ENCODE measurements around the gene MYOM3. TPM values are rescaled to one million over a fixed set of nuclear protein-coding genes. Genes with fewer than 3 reads are reported as not detected.

Gene MYOM3
- total and polyA plus RNA-seq, 4 donors: 0.59 to 1.9 (median 0.95) TPM

GRCh38 chr1:24113641-24114033, 1.7 kb upstream of the MYOM3 start:
- ATAC-seq (ENCODE audit: low FRiP score) (no peak), DNase-seq (peak in 1 of 2 donors; percentile 23)
- no peak overlapping the region for H3K4me3 ChIP-seq (ENCODE audit: low read length in 2 of 2)
- 86 to 91% methylated on average over 6 of the region's 6 CpGs for WGBS, 2 donors
- no peaks in the 10 kb centered on the region for H3K27me3 ChIP-seq (ENCODE audit: control insufficient read depth in 1 of 2, insufficient read depth in 2 of 2, low read length in 1 of 2)
- no peaks in the 10 kb centered on the region for H3K4me1 ChIP-seq (ENCODE audit: control insufficient read depth in 1 of 2, insufficient read depth in 2 of 2, low read length in 2 of 2)
- H3K9me3 ChIP-seq (ENCODE audit: control insufficient read depth, low read length): no peaks in the 10 kb centered on the region
- intact Hi-C loops (cut with DNase I): loop anchor here in 1 of 2 donors (2.0 kb wide), 1 partner anchor 43 kb away; no protein-coding TSS in a partner anchor
- H3K27ac ChIP-seq (ENCODE audit: low read depth in 1 of 2, low read length in 2 of 2): no peak overlapping the region
- no peaks in the 10 kb centered on the region for H3K36me3 ChIP-seq (ENCODE audit: control insufficient read depth in 1 of 2, insufficient read depth in 2 of 2, low read length in 1 of 2)

GRCh38 chr1:24111262-24111995, 506 bp downstream of the MYOM3 start:
- Histone ChIP-seq H3K27me3 (ENCODE audit: control insufficient read depth in 1 of 2, insufficient read depth in 2 of 2, low read length in 1 of 2) (no peaks in the 10 kb centered on the region), H3K36me3 (ENCODE audit: control insufficient read depth in 1 of 2, insufficient read depth in 2 of 2, low read length in 1 of 2) (no peaks in the 10 kb centered on the region), H3K9me3 (ENCODE audit: control insufficient read depth, low read length) (no peaks in the 10 kb centered on the region), H3K4me1 (ENCODE audit: control insufficient read depth in 1 of 2, insufficient read depth in 2 of 2, low read length in 2 of 2) (no peaks in the 10 kb centered on the region), H3K27ac (ENCODE audit: low read depth in 1 of 2, low read length in 2 of 2) (peak overlapping the region; percentile 25 to 39), H3K4me3 (ENCODE audit: low read length in 2 of 2) (no peak overlapping the region)
- peak; percentile 82 to 88 for DNase-seq
- peak; percentile 77 for ATAC-seq (ENCODE audit: low FRiP score)
- 9% methylated on average over 20 of the region's 20 CpGs for WGBS, 2 donors
- intact Hi-C loops (cut with DNase I): loop anchor here in 1 of 2 donors (1.0 kb wide), 1 partner anchor 40 kb away; no protein-coding TSS in a partner anchor

- Histone ChIP-seq H3K9me3 (ENCODE audit: control insufficient read depth, low read length) (no peaks in the 10 kb centered on the region), H3K27ac (ENCODE audit: low read depth in 1 of 2, low read length in 2 of 2) (peak overlapping the region; percentile 25 to 39), H3K36me3 (ENCODE audit: control insufficient read depth in 1 of 2, insufficient read depth in 2 of 2, low read length in 1 of 2) (no peaks in the 10 kb centered on the region), H3K4me1 (ENCODE audit: control insufficient read depth in 1 of 2, insufficient read depth in 2 of 2, low read length in 2 of 2) (no peaks in the 10 kb centered on the region), H3K27me3 (ENCODE audit: control insufficient read depth in 1 of 2, insufficient read depth in 2 of 2, low read length in 1 of 2) (no peaks in the 10 kb centered on the region), H3K4me3 (ENCODE audit: low read length in 2 of 2) (no peak overlapping the region)
- 20 to 22% methylated on average over 14 of the region's 14 CpGs for WGBS, 2 donors
- DNase-seq (peak; percentile 64 to 79), ATAC-seq (ENCODE audit: low FRiP score) (peak; percentile 39)
- intact Hi-C loops (cut with DNase I): loop anchor here in 1 of 2 donors (1.0 kb wide), 1 partner anchor 39 kb away; no protein-coding TSS in a partner anchor
Observed at GRCh38 chr1:24110642-24111261, 1.2 kb downstream of the MYOM3 start.

DNA sequence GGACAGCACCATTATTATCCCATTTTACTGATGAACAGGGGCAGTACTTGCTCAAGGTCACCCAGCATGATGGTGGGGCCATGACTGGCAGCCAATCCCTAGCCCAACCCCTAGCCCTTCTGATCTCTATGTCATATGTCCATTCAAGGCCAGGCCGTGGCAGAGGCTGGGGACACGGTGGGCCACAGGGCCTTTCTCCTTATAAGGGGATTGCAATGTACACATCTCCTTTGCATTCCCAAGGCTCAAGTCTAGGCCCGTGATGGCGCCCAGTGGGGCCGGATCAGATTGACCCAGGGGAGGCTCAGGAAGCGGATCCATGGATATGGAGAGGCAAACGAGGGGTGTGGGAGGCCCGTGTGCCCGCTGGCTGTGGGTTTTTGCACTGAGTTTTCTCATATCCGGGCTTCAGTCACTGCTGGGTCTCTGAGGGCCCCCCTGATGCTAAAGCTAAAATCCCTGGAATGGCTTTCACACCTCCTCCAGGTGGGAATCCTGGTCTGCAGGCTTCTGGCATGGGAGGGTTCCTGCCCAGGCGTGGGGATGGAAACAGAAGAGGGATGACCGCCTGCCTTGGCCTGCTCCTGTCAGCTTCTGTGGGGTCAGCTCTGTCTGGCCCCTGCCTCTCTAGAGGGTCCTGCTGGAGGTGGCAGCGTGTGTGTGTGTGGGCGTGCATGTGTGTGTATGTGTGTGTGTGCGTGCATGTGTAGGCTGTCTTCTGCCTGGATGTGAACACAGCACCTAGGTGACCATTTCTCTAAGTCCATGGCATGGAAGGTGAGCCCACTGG, 2.1 kb downstream of the MYOM3 start:
- Histone ChIP-seq H3K27me3 (ENCODE audit: control insufficient read depth in 1 of 2, insufficient read depth in 2 of 2, low read length in 1 of 2) (no peaks in the 10 kb centered on the region), H3K36me3 (ENCODE audit: control insufficient read depth in 1 of 2, insufficient read depth in 2 of 2, low read length in 1 of 2) (no peaks in the 10 kb centered on the region), H3K9me3 (ENCODE audit: control insufficient read depth, low read length) (no peaks in the 10 kb centered on the region), H3K4me1 (ENCODE audit: control insufficient read depth in 1 of 2, insufficient read depth in 2 of 2, low read length in 2 of 2) (no peaks in the 10 kb centered on the region), H3K4me3 (ENCODE audit: low read length in 2 of 2) (no peak overlapping the region), H3K27ac (ENCODE audit: low read depth in 1 of 2, low read length in 2 of 2) (no peak overlapping the region)
- DNase-seq: peak; percentile 41 to 64
- WGBS, 2 donors: 92 to 93% methylated on average over 15 of the region's 15 CpGs
- intact Hi-C loops (cut with DNase I): no loop called here
- ATAC-seq (ENCODE audit: low FRiP score): no peak

- no peak for ATAC-seq (ENCODE audit: low FRiP score)
- no peaks in the 10 kb centered on the region for H3K9me3 ChIP-seq (ENCODE audit: control insufficient read depth, low read length)
- DNase-seq: no peak
- H3K36me3 ChIP-seq (ENCODE audit: control insufficient read depth in 1 of 2, insufficient read depth in 2 of 2, low read length in 1 of 2): no peaks in the 10 kb centered on the region
- H3K4me3 ChIP-seq (ENCODE audit: low read length in 2 of 2): no peak overlapping the region
- 82 to 87% methylated on average over 1 of the region's 1 CpG for WGBS, 2 donors
- no peaks in the 10 kb centered on the region for H3K4me1 ChIP-seq (ENCODE audit: control insufficient read depth in 1 of 2, insufficient read depth in 2 of 2, low read length in 2 of 2)
- H3K27me3 ChIP-seq (ENCODE audit: control insufficient read depth in 1 of 2, insufficient read depth in 2 of 2, low read length in 1 of 2): no peaks in the 10 kb centered on the region
- intact Hi-C loops (cut with DNase I): no loop called here
- H3K27ac ChIP-seq (ENCODE audit: low read depth in 1 of 2, low read length in 2 of 2): no peak overlapping the region
Observed at GRCh38 chr1:24109166-24109483, 2.8 kb downstream of the MYOM3 start.

GRCh38 chr1:24108334-24109165, 3.4 kb downstream of the MYOM3 start:
- Histone ChIP-seq H3K4me1 (ENCODE audit: control insufficient read depth in 1 of 2, insufficient read depth in 2 of 2, low read length in 2 of 2) (no peaks in the 10 kb centered on the region), H3K9me3 (ENCODE audit: control insufficient read depth, low read length) (no peaks in the 10 kb centered on the region), H3K27ac (ENCODE audit: low read depth in 1 of 2, low read length in 2 of 2) (no peak overlapping the region), H3K27me3 (ENCODE audit: control insufficient read depth in 1 of 2, insufficient read depth in 2 of 2, low read length in 1 of 2) (no peaks in the 10 kb centered on the region), H3K36me3 (ENCODE audit: control insufficient read depth in 1 of 2, insufficient read depth in 2 of 2, low read length in 1 of 2) (no peaks in the 10 kb centered on the region), H3K4me3 (ENCODE audit: low read length in 2 of 2) (no peak overlapping the region)
- ATAC-seq (ENCODE audit: low FRiP score) (no peak), DNase-seq (peak in 1 of 2 donors; percentile 69)
- intact Hi-C loops (cut with DNase I): no loop called here
- 80 to 81% methylated on average over 22 of the region's 22 CpGs for WGBS, 2 donors

GRCh38 chr1:24107462-24108138, 4.3 kb downstream of the MYOM3 start:
- 94% methylated on average over 18 of the region's 18 CpGs for WGBS, 2 donors
- no peak overlapping the region for H3K4me3 ChIP-seq (ENCODE audit: low read length in 2 of 2)
- intact Hi-C loops (cut with DNase I): no loop called here
- H3K27ac ChIP-seq (ENCODE audit: low read depth in 1 of 2, low read length in 2 of 2): no peak overlapping the region
- no peak for ATAC-seq (ENCODE audit: low FRiP score)
- no peaks in the 10 kb centered on the region for H3K36me3 ChIP-seq (ENCODE audit: control insufficient read depth in 1 of 2, insufficient read depth in 2 of 2, low read length in 1 of 2)
- H3K9me3 ChIP-seq (ENCODE audit: control insufficient read depth, low read length): no peaks in the 10 kb centered on the region
- DNase-seq: no peak
- no peaks in the 10 kb centered on the region for H3K4me1 ChIP-seq (ENCODE audit: control insufficient read depth in 1 of 2, insufficient read depth in 2 of 2, low read length in 2 of 2)
- H3K27me3 ChIP-seq (ENCODE audit: control insufficient read depth in 1 of 2, insufficient read depth in 2 of 2, low read length in 1 of 2): no peaks in the 10 kb centered on the region
